AG10803 (cell line): ENCODE results near the gene HBG2.

Experiments used
- DNase-seq: peaks from one replicate; pipeline ENCODE4 v3.0.0; 2010; ENCODE audit warnings: low read depth
- H3K4me3 ChIP-seq: 2 replicates; pipeline ENCODE4 v1.5.1; 2011; ENCODE audit warnings: mild to moderate bottlenecking, low read length, control low read depth
- TF ChIP-seq, protein P1 (sequence below): conservative IDR thresholded peaks from 2 replicates; pipeline ENCODE4 v1.5.1; 2011; ENCODE audit warnings: mild to moderate bottlenecking, low read length, control low read depth, inconsistent platforms

HBG2 gene

DNA sequence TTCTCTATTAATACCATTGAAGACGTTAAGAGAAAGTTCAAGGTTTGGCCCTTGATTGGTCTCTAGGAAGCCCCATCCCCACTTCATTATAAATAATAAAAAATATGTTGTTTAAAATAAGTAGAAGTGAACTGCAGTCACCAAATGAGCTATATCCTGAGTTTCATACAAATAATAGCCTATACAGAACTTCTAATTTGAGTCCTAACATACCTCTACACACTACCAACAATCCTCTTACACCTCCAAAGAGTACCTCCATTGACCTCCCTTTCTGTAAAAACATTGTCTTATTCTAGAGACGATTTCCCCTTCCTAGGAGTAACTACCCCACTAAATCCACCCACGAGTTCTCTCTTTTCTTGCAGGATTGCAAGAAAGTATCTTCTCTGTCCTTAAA, 13.1 kb downstream of the HBG2 start:
- no peak overlapping the region for H3K4me3 ChIP-seq
- TF ChIP-seq, protein P1, sequence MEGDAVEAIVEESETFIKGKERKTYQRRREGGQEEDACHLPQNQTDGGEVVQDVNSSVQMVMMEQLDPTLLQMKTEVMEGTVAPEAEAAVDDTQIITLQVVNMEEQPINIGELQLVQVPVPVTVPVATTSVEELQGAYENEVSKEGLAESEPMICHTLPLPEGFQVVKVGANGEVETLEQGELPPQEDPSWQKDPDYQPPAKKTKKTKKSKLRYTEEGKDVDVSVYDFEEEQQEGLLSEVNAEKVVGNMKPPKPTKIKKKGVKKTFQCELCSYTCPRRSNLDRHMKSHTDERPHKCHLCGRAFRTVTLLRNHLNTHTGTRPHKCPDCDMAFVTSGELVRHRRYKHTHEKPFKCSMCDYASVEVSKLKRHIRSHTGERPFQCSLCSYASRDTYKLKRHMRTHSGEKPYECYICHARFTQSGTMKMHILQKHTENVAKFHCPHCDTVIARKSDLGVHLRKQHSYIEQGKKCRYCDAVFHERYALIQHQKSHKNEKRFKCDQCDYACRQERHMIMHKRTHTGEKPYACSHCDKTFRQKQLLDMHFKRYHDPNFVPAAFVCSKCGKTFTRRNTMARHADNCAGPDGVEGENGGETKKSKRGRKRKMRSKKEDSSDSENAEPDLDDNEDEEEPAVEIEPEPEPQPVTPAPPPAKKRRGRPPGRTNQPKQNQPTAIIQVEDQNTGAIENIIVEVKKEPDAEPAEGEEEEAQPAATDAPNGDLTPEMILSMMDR = no peak
- DNase-seq = no peak

- H3K4me3 ChIP-seq = no peak overlapping the region
- TF ChIP-seq, protein P1 = no peak
- DNase-seq = no peak
Measured at GRCh38 chr11:5240458-5240857, 14.1 kb downstream of the HBG2 start.

DNA sequence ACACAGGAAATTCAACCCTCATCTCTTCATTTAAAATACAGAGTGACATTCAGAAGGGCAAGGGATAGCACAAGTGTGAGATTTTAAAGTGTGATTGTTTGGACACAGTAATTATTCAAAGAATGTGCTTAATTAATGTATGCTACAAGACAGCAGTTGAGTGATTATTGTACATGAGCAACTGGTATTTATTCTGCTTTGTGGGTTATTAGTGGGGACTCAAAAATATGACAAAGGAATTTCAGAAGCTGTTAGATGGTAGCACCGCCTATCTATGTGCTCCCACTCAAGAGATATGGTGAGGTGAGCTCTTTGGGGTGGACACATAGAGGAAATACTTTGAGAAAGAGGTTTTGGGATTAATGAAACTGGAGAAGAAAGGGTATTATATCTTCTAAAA, 14.5 kb downstream of the HBG2 start:
- TF ChIP-seq, protein P1 = no peak
- H3K4me3 ChIP-seq = no peak overlapping the region
- no peak for DNase-seq

GRCh38 chr11:5239046-5239445, 15.5 kb downstream of the HBG2 start:
- H3K4me3 ChIP-seq = no peak overlapping the region
- DNase-seq = no peak
- TF ChIP-seq, protein P1 = no peak

- TF ChIP-seq, protein P1 = no peak
Measured at GRCh38 chr11:5238486-5238885, 16.1 kb downstream of the HBG2 start.

DNA sequence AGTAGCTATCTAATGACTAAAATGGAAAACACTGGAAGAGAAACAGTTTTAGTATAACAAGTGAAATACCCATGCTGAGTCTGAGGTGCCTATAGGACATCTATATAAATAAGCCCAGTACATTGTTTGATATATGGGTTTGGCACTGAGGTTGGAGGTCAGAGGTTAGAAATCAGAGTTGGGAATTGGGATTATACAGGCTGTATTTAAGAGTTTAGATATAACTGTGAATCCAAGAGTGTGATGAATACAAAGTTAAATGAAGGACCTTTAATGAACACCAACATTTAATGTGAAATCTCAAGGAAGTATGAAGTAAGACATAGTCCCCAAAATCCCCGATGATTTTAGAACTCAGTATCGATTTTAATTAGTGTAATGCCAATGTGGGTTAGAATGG, 17.2 kb downstream of the HBG2 start:
- no peak overlapping the region for H3K4me3 ChIP-seq
- DNase-seq = no peak
- TF ChIP-seq, protein P1 = no peak

More at GRCh38 chr11:5238486-5238885, 16.1 kb downstream of the HBG2 start:
- DNase-seq = no peak
- no peak overlapping the region for H3K4me3 ChIP-seq

DNA sequence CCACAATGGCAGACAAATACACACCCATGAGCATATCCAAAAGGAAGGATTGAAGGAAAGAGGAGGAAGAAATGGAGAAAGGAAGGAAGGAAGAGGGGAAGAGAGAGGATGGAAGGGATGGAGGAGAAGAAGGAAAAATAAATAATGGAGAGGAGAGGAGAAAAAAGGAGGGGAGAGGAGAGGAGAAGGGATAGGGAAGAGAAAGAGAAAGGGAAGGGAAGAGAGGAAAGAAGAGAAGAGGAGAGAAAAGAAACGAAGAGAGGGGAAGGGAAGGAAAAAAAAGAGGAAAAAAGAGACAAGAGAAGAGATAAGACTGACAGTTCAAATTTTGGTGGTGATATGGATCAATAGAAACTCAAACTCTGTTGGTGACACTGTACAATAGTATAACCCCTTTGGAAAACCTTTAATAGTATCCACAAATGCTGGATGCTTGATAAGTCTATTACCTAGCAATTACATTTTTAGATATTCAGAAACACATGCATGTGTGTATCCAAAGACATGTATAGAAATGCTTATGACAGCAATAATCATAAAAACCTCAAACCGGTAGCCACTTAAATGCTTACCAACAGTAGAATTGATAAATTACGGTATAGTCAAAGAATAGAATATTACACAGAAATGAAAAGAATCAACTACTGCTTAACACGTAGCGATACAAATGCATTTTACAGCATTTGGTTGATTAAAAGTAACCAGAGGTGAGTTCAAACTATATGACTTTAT, 19.1 kb downstream of the HBG2 start:
- DNase-seq = no peak
- no peak overlapping the region for H3K4me3 ChIP-seq
- TF ChIP-seq, protein P1 = no peak
